Measurements from ENCODE around the gene PXT1. TPM values are rescaled to one million over a fixed set of nuclear protein-coding genes. Genes with fewer than 3 reads are reported as not detected.
A peak's percentile ranks its signal among the peaks of the same experiment; 100 is the strongest.

Gene PXT1
- total RNA-seq, 1 donor from 2014 or later, result not detected

DNA sequence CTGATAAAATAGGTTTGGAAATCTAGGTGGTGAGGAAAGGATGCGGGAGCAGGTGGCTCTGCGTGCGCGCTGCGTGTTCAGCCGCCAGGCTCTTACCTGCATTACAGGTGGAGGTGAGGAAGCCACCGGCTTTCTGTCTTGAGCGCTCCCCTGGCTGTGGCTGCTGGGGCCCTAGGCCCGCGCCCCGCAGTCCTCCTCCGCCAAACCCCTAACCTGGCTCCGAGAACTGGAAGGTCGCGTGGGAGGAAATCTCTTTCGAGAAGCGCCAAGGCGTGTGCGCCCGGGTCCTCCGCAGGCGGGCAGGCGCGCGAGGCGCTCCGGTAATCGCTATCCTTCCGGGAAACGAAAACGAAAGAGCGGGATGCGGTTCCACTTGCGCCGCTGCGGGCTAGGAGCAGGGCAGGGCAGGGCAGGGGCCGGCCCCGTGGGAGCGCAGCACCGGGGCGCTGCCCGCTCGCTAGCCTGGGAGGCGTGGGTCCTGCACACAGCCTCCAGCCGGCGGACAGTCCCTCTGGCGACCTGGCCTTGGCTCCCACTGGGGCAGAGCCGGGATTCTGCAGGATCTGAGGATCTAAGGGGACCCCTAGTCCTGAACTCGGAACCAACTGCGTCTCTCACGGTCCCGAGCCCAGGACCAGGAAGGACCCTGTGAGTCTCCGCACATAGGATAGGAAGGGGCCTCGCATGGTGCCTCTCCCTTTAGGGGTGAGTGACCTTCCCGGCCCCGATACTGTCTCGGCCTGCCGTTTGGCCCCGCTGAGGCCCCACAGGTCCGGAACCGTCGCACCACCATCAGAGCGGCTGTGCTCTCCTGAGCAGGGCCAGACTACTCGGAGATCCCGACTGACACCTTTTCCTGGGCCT lies 55.0 kb downstream of the PXT1 start, which contains the start of gene ETV7:
TSS of gene ETV7 (minus strand) at position 230 of the 864 bp plus-strand sequence. CDS start at position 102, 128 bp downstream.
- DNase-seq (ENCODE audit: low spot score in 2 of 2, unreplicated experiment in 2 of 2), result no peak
- TF ChIP-seq CTCF (IDR thresholded peaks at IDR 0.05; ENCODE audit: unreplicated experiment), result no peak
- Mint-ChIP-seq H3K27ac (peak within 1 kb of the TSS; percentile 48), H3K27me3 (ENCODE audit: low read depth) (peaks cover 62% of the 10 kb centered on the region), H3K9me3 (no peaks in the 10 kb centered on the region), H3K4me3 (peak within 1 kb of the TSS; percentile 76), H3K4me1 (peaks cover 19% of the 10 kb centered on the region), H3K36me3 (no peaks in the 10 kb centered on the region)

- no peak for TF ChIP-seq CTCF (IDR thresholded peaks at IDR 0.05; ENCODE audit: unreplicated experiment)
- DNase-seq (ENCODE audit: low spot score in 2 of 2, unreplicated experiment in 2 of 2), result peak in 1 of 2 experiments; percentile 60
- H3K36me3 Mint-ChIP-seq, result no peaks in the 10 kb centered on the region
- peaks cover 19% of the 10 kb centered on the region for H3K4me1 Mint-ChIP-seq
- H3K4me3 Mint-ChIP-seq, result peak overlapping the region; percentile 76
- peak overlapping the region; percentile 48 for H3K27ac Mint-ChIP-seq
- peaks cover 59% of the 10 kb centered on the region for H3K27me3 Mint-ChIP-seq (ENCODE audit: low read depth)
- no peaks in the 10 kb centered on the region for H3K9me3 Mint-ChIP-seq
Measured at GRCh38 chr6:36386495-36387439, 55.9 kb downstream of the PXT1 start.

DNA sequence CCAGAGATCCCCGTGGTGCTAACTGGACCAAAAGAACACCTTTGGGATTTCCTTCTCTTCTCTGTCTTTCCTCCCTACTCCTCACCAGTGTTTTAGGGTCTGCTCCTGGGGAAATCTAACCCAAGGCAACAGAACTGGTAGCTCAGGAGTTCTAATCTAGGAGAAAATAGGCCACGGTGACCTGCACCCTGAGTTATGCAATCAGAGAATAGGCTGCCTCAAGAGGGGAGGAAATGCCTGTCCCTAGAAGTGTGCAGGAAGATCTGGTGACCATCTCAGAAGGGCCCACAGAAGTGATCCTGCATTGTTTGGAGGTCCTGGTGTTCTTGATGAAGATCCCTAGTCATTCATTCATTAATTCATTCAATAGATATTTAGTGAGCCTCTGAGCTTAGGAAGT lies 58.6 kb downstream of the PXT1 start:
- Mint-ChIP-seq H3K4me3 (no peak overlapping the region), H3K27me3 (ENCODE audit: low read depth) (peaks cover 41% of the 10 kb centered on the region), H3K4me1 (peaks cover 19% of the 10 kb centered on the region)

DNA sequence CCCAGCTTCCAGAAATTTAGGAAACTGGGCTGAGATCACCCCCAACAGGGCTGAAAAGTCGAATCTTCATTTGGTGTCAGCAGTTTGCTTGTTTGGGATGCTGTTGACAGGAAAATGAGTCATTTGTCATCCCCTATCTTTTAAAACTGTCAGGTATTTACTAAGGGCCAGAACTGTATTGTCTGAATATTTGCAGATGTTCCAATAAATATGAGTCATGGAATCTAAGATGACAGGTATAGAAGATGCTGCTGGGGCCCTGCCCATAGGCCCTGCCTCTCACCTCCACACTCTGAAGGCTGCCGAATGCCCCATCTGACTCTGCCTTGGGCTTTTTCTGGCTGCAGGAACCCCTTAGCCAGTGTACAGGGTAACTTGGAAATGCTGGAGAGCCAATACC lies 59.0 kb downstream of the PXT1 start:
- Mint-ChIP-seq H3K27me3 (ENCODE audit: low read depth) (peaks cover 40% of the 10 kb centered on the region), H3K4me3 (no peak overlapping the region), H3K4me1 (peaks cover 19% of the 10 kb centered on the region), H3K9me3 (no peaks in the 10 kb centered on the region), H3K27ac (no peak overlapping the region), H3K36me3 (no peaks in the 10 kb centered on the region)
- DNase-seq (ENCODE audit: low spot score in 2 of 2, unreplicated experiment in 2 of 2), result no peak
- no peak for TF ChIP-seq CTCF (IDR thresholded peaks at IDR 0.05; ENCODE audit: unreplicated experiment)

More for the DNA sequence above, 58.6 kb downstream of the PXT1 start:
- no peak for DNase-seq (ENCODE audit: low spot score in 2 of 2, unreplicated experiment in 2 of 2)
- H3K36me3 Mint-ChIP-seq, result no peaks in the 10 kb centered on the region
- no peak for TF ChIP-seq CTCF (IDR thresholded peaks at IDR 0.05; ENCODE audit: unreplicated experiment)
- no peaks in the 10 kb centered on the region for H3K9me3 Mint-ChIP-seq
- H3K27ac Mint-ChIP-seq, result no peak overlapping the region

GRCh38 chr6:36382976-36383375 lies 59.7 kb downstream of the PXT1 start:
- Mint-ChIP-seq H3K27ac (no peak overlapping the region), H3K36me3 (no peaks in the 10 kb centered on the region), H3K27me3 (ENCODE audit: low read depth) (peaks cover 33% of the 10 kb centered on the region), H3K4me1 (peaks cover 19% of the 10 kb centered on the region), H3K4me3 (no peak overlapping the region), H3K9me3 (no peaks in the 10 kb centered on the region)
- TF ChIP-seq CTCF (IDR thresholded peaks at IDR 0.05; ENCODE audit: unreplicated experiment), result no peak
- DNase-seq (ENCODE audit: low spot score in 2 of 2, unreplicated experiment in 2 of 2), result no peak

Data from mesothelial cell of epicardium (in vitro differentiated cells).